Suprapubic skin (tissue), 4 donors: ENCODE measurements around the gene THRB.

Experiments
- CTCF ChIP-seq, 2 donors: fragments of 200-600 bp in 1 of 2; fragments of 450-650 bp in 1 of 2; sonication (generic) in 1 of 2; IDR thresholded peaks; one replicate each; pipeline ENCODE4 v1.5.1; 2016 to 2019; ENCODE audit warnings: antibody characterized with exemption in 2 of 2, mild to moderate bottlenecking in 1 of 2, moderate library complexity in 1 of 2
- EP300 ChIP-seq: sonication (generic); formaldehyde crosslinking; IDR thresholded peaks from one replicate; pipeline ENCODE4 v1.6.1; 2017; ENCODE audit warnings: antibody characterized with exemption
- POLR2A ChIP-seq, 2 donors: fragments of 450-650 bp; IDR thresholded peaks; one replicate each; pipeline ENCODE4 v1.6.1; 2017; ENCODE audit warnings: antibody characterized with exemption in 2 of 2, mild to moderate bottlenecking in 2 of 2, moderate library complexity in 2 of 2
- POLR2AphosphoS5 ChIP-seq, 3 donors: sonication (generic); formaldehyde crosslinking; IDR thresholded peaks; one replicate each; pipeline ENCODE4 v1.6.1; 2017; ENCODE audit warnings: antibody characterized with exemption in 3 of 3

DNA sequence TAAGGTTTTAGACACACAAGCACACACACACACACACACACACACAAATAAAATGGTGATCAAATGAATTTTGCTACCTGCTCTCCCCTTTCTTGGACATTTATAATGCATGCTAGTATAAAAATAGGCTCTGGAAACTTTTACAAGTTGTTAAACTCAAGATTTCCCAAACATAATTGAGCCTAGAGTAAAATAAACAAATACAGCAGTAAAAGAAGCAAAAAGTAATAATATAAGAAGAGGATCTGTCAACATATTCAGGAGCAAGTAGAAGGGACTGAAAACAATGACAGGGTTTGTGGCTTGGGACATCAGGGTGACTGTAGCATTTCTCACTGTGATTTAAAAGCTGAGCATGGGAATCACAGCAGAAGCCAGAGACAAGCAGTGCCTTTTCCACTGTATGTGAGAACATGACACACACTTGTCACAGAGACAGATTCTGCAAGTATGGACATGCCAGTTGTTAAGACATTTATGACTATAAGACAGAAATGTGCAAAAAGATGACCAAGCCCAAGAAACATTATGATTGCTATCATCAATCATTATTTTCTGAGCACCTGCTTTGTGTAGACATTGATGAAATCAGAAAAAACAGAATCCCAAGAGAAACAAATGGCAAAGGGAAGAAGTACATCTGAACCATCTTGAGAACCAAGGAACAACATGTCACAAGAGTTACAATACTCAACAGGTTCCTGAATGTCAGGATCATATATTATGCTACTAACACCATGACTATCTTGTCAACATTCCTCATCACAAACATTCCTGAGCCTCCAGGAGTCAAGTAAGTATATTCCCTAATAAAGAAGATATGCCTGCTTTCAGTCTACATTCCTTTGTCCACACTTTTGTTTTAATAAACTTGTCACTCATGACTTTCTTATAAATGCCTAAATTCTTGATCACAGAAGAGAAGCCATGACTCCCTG lies 7.1 kb downstream of the THRB start:
- TF ChIP-seq CTCF (IDR thresholded peaks at IDR 0.05) (no peak), POLR2A (IDR thresholded peaks at IDR 0.05) (no peak), POLR2AphosphoS5 (IDR thresholded peaks at IDR 0.05) (no peak), EP300 (no peak)
